ENCODE results near the gene HAPLN2.

- TF ChIP-seq CTCF (IDR thresholded peaks at IDR 0.05; ENCODE audit: borderline replicate concordance, extremely low read depth, low read length, poor library complexity, severe bottlenecking) (no peak), EZH2 (IDR thresholded peaks at IDR 0.05; ENCODE audit: borderline replicate concordance, low read depth, low read length, severe bottlenecking) (no peak)
Observed at GRCh38 chr1:156593661-156593989, 25.6 kb upstream of the HAPLN2 start.

Data from DND-41 (cell line).